HG03378 (cell line): ENCODE data around the gene CKMT1A.

ENCODE experiments used
- ATAC-seq: cut with Tn5 transposase; IDR thresholded peaks from one replicate; pipeline ENCODE4 v1.9.1; 2021; ENCODE audit warnings: mild to moderate bottlenecking, moderate library complexity; ENCODE audit not compliant: unreplicated experiment

The CKMT1A gene

GRCh38 chr15:43746903-43747309 is 53.2 kb downstream of the CKMT1A start:
- ATAC-seq = peak; percentile 17

- ATAC-seq = no peak
Observed at GRCh38 chr15:43748376-43748775, 54.7 kb downstream of the CKMT1A start.
